ENCODE results near the gene FNBP1L.

DNA sequence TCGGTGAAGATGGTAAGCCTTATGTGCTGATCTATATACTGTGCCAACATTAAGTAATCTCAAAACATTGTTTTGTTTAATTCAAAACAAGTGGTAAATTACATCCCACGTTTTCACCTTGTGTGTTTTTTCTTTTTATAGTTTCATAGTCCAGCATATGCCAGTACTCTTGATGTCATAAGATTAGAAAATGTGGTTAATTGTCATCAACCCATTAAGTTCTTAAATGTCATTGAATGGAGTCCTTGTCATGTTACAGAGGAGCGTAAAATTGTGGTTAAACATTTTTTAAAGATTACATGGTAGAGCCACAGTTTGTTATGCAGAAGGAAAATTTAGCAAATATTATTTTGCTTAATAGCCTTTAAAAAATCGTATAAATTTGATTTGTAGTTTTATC is 93.1 kb downstream of the FNBP1L start:
- no peak for TF ChIP-seq CTCF (conservative IDR thresholded peaks at IDR 0.05 in 1 of 2, IDR thresholded peaks at IDR 0.05 in 1 of 2; ENCODE audit: extremely low read depth in 1 of 2, insufficient read depth in 1 of 2, low read depth in 1 of 2, low read length in 2 of 2)
- TF ChIP-seq EZH2 (IDR thresholded peaks at IDR 0.05; ENCODE audit: borderline replicate concordance, low read length), result no peak
